SU-DHL-6 (cell line): Measurements from ENCODE around the gene ZKSCAN1.
"Not testable (repeated sequence)": the region's sequence is repeated elsewhere in the genome, so short reads cannot be mapped to it uniquely, and the experiment has no call there.

ENCODE experiments used
- H2AFZ ChIP-seq: fragments of 200-600 bp; sonication (generic); 2 replicates; pipeline ENCODE4 v1.6.1; 2014; ENCODE audit warnings: low read depth, mild to moderate bottlenecking, moderate library complexity, mixed read lengths, antibody characterized with exemption, low read length; ENCODE audit not compliant: severe bottlenecking
- H3F3A ChIP-seq: fragments of 200-600 bp; shearing (Covaris generic); 2 replicates; pipeline ENCODE4 v1.6.0; 2016; ENCODE audit warnings: antibody characterized with exemption, mild to moderate bottlenecking; ENCODE audit not compliant: insufficient read depth
- H3K27ac ChIP-seq: fragments of 200-600 bp; sonication (generic); 2 replicates; pipeline ENCODE4 v1.5.1; 2016; ENCODE audit warnings: low read depth, mild to moderate bottlenecking, low read length, moderate library complexity, mixed read lengths
- H3K27me3 ChIP-seq: fragments of 200-600 bp; sonication (generic), shearing (Covaris generic); 2 replicates; pipeline ENCODE4 v1.6.0; 2014; ENCODE audit warnings: mild to moderate bottlenecking, low read length
- H3K36me3 ChIP-seq: fragments of 200-600 bp; sonication (generic); 2 replicates; pipeline ENCODE4 v1.6.1; 2014; ENCODE audit warnings: mild to moderate bottlenecking, low read length, mixed read lengths
- H3K4me2 ChIP-seq: fragments of 300-600, 200-600 bp; shearing (Covaris generic), sonication (generic); 2 replicates; pipeline ENCODE4 v1.6.0; 2014; ENCODE audit warnings: low read length, low read depth, mild to moderate bottlenecking; ENCODE audit not compliant: poor library complexity, severe bottlenecking
- H3K4me3 ChIP-seq: fragments of 200-600 bp; sonication (generic); 2 replicates; pipeline ENCODE4 v1.5.1; 2014; ENCODE audit warnings: antibody characterized with exemption, low read length, mild to moderate bottlenecking, mixed read lengths; ENCODE audit not compliant: insufficient read depth, poor library complexity, severe bottlenecking
- H3K79me2 ChIP-seq: fragments of 200-600 bp; sonication (generic); 2 replicates; pipeline ENCODE4 v1.6.1; 2014; ENCODE audit warnings: mild to moderate bottlenecking, low read length, moderate library complexity; ENCODE audit not compliant: insufficient read depth
- H3K9ac ChIP-seq: fragments of 200-600 bp; sonication (generic); 2 replicates; pipeline ENCODE4 v1.7.0; 2014; ENCODE audit warnings: mild to moderate bottlenecking, low read length
- H3K9me2 ChIP-seq: fragments of 200-600 bp; sonication (generic); replicated peaks from 2 replicates; pipeline ENCODE4 v1.6.1; 2014; ENCODE audit warnings: low read length; ENCODE audit not compliant: insufficient read depth
- H3K9me3 ChIP-seq: fragments of 200-600 bp; sonication (generic); 2 replicates; pipeline ENCODE4 v1.6.1; 2014; ENCODE audit warnings: low read length, mixed read lengths; ENCODE audit not compliant: insufficient read depth
- H4K20me1 ChIP-seq: fragments of 200-600 bp; sonication (generic); 2 replicates; pipeline ENCODE4 v1.6.1; 2014; ENCODE audit warnings: low read depth, mild to moderate bottlenecking, antibody characterized with exemption, low read length, moderate library complexity, mixed read lengths
- CTCF ChIP-seq: fragments of 200-600 bp; sonication (generic); IDR thresholded peaks from one replicate; pipeline ENCODE4 v1.5.1; 2017; ENCODE audit warnings: antibody characterized with exemption, mild to moderate bottlenecking, low read length, moderate library complexity; ENCODE audit not compliant: insufficient read depth, poor library complexity, severe bottlenecking
- EZH2phosphoT487 ChIP-seq: fragments of 200-600 bp; sonication (generic), shearing (Covaris generic); conservative IDR thresholded peaks from 2 replicates; pipeline ENCODE4 v1.6.1; 2018; ENCODE audit warnings: mild to moderate bottlenecking, antibody characterized with exemption, low read length, moderate library complexity, mixed read lengths

ZKSCAN1 gene

GRCh38 chr7:99987846-99988245 is 27.6 kb upstream of the ZKSCAN1 start:
- H3K4me2 ChIP-seq = no peak overlapping the region
- no peaks in the 10 kb centered on the region for H3K9me2 ChIP-seq
- H3K4me3 ChIP-seq = no peak overlapping the region
- H3K27ac ChIP-seq = no peak overlapping the region
- no peak overlapping the region for H2AFZ ChIP-seq
- no peaks in the 10 kb centered on the region for H4K20me1 ChIP-seq
- no peaks in the 10 kb centered on the region for H3K79me2 ChIP-seq
- no peaks in the 10 kb centered on the region for H3K36me3 ChIP-seq
- TF ChIP-seq EZH2phosphoT487 (no peak), CTCF (no peak)
- no peak overlapping the region for H3K9ac ChIP-seq
- no peaks in the 10 kb centered on the region for H3K27me3 ChIP-seq
- H3F3A ChIP-seq = no peaks in the 10 kb centered on the region
- H3K9me3 ChIP-seq = no peaks in the 10 kb centered on the region

GRCh38 chr7:99990460-99990852 is 24.9 kb upstream of the ZKSCAN1 start:
- no peak overlapping the region for H2AFZ ChIP-seq
- no peaks in the 10 kb centered on the region for H3K9me2 ChIP-seq
- no peaks in the 10 kb centered on the region for H3K27me3 ChIP-seq
- H3K27ac ChIP-seq = no peak overlapping the region
- H3K9ac ChIP-seq = no peak overlapping the region
- H3K4me2 ChIP-seq = no peak overlapping the region
- no peaks in the 10 kb centered on the region for H4K20me1 ChIP-seq
- no peak for TF ChIP-seq CTCF
- TF ChIP-seq EZH2phosphoT487 = no peak
- H3K79me2 ChIP-seq = no peaks in the 10 kb centered on the region
- no peaks in the 10 kb centered on the region for H3F3A ChIP-seq
- no peaks in the 10 kb centered on the region for H3K36me3 ChIP-seq
- no peak overlapping the region for H3K4me3 ChIP-seq
- no peaks in the 10 kb centered on the region for H3K9me3 ChIP-seq

GRCh38 chr7:99991543-99991942 is 23.9 kb upstream of the ZKSCAN1 start:
- H3F3A ChIP-seq, H3K4me3 ChIP-seq, H3K4me2 ChIP-seq, H2AFZ ChIP-seq, H3K9ac ChIP-seq, H3K36me3 ChIP-seq, H3K27ac ChIP-seq, H4K20me1 ChIP-seq, H3K9me2 ChIP-seq, H3K79me2 ChIP-seq, H3K9me3 ChIP-seq, H3K27me3 ChIP-seq: not testable (repeated sequence)

- no peaks in the 10 kb centered on the region for H3K27me3 ChIP-seq
- H3K9me3 ChIP-seq = no peaks in the 10 kb centered on the region
- TF ChIP-seq EZH2phosphoT487 (no peak), CTCF (no peak)
- H3K4me3 ChIP-seq = no peak overlapping the region
- H3K9me2 ChIP-seq = no peaks in the 10 kb centered on the region
- H3K27ac ChIP-seq = no peak overlapping the region
- no peaks in the 10 kb centered on the region for H3K36me3 ChIP-seq
- no peak overlapping the region for H3K9ac ChIP-seq
- H4K20me1 ChIP-seq = no peaks in the 10 kb centered on the region
- H3K4me2 ChIP-seq = no peak overlapping the region
- no peak overlapping the region for H2AFZ ChIP-seq
- H3F3A ChIP-seq = no peaks in the 10 kb centered on the region
- H3K79me2 ChIP-seq = no peaks in the 10 kb centered on the region
These were observed 22.9 kb upstream of the ZKSCAN1 start for GRCh38 chr7:99992330-99993038.
